Testis (tissue), 3 donors: ENCODE results near the gene PIP5K1B. TPM values are rescaled to one million over a fixed set of nuclear protein-coding genes. Genes with fewer than 3 reads are reported as not detected.

Experiments used
- DNase-seq: peaks from one replicate; pipeline ENCODE4 v3.0.0-alpha.2; 2019
- H3K27ac ChIP-seq, 2 donors: fragments of 200-600 bp; sonication (generic); one replicate each; pipeline ENCODE4 v1.5.1; 2019
- H3K27me3 ChIP-seq: fragments of 200-600 bp; sonication (generic); one replicate; pipeline ENCODE4 v1.5.1; 2019
- H3K36me3 ChIP-seq: fragments of 200-600 bp; sonication (generic); one replicate; pipeline ENCODE4 v1.5.1; 2017; ENCODE audit warnings: low read depth; ENCODE audit errors: missing control alignments
- H3K4me1 ChIP-seq: fragments of 200-600 bp; sonication (generic); one replicate; pipeline ENCODE4 v1.5.1; 2019
- H3K4me3 ChIP-seq, 2 donors: fragments of 200-600 bp; sonication (generic); one replicate each; pipeline ENCODE4 v1.5.1; 2017 to 2019
- H3K9me3 ChIP-seq: fragments of 200-600 bp; sonication (generic); one replicate; pipeline ENCODE4 v1.5.1; 2017
- CTCF ChIP-seq, 3 experiments: fragments of 450-650 bp in 2 of 3; fragments of 200-600 bp in 1 of 3; sonication (generic) in 1 of 3; IDR thresholded peaks; one replicate each; pipeline ENCODE4 v1.5.1; 2016 to 2019; ENCODE audit warnings: antibody characterized with exemption in 3 of 3, mild to moderate bottlenecking in 2 of 3, moderate library complexity in 1 of 3
- POLR2A ChIP-seq: fragments of 450-650 bp; IDR thresholded peaks from one replicate; pipeline ENCODE4 v1.6.1; 2017; ENCODE audit warnings: antibody characterized with exemption, mild to moderate bottlenecking, moderate library complexity
- WGBS, 2 donors: methylation state at CpG; one replicate each; pipeline ENCODE4 v1.1.5; 2018; 5-methylcytosine and 5-hydroxymethylcytosine counted together
- intact Hi-C: fragments of 100-400 bp; cut with DNase I; formaldehyde crosslinking; loops from one replicate; pipeline ENCODE4 v1.15.1; 2023; ENCODE audit warnings: low total_unique reads
- polyA plus RNA-seq: library from polyadenylated mRNA; stranded (reverse); fragments of 350-450 nt; fragmentation: Illumina TruSeq; extraction: RNeasy Lipid Tissue Mini Kit (QIAGEN cat#74804); gene quantifications from one replicate; pipeline ENCODE4 v1.2.3, GENCODE V29; 2014; ENCODE audit warnings: low read depth, low replicate concordance; ENCODE audit not compliant: insufficient read depth
- total RNA-seq, 2 donors: library from RNA; depleted of rRNA; stranded (reverse); fragments of >200 nt; gene quantifications; one replicate each; pipeline ENCODE4 v1.2.3, GENCODE V29; 2016

Gene PIP5K1B
- total and polyA plus RNA-seq, 3 donors from 2014 or later: 53.6 to 70.5 (median 66.9) TPM

GRCh38 chr9:68738358-68738757, 33.3 kb downstream of the PIP5K1B start:
- TF ChIP-seq POLR2A (no peak), CTCF (IDR thresholded peaks at IDR 0.05) (no peak)
- no peak for DNase-seq
- no peaks in the 10 kb centered on the region for H3K27me3 ChIP-seq
- H3K4me3 ChIP-seq: no peak overlapping the region
- no peak overlapping the region for H3K27ac ChIP-seq
- no peaks in the 10 kb centered on the region for H3K9me3 ChIP-seq
- H3K36me3 ChIP-seq: no peaks in the 10 kb centered on the region
- intact Hi-C loops: no loop called here
- peaks cover 6% of the 10 kb centered on the region for H3K4me1 ChIP-seq
- whole genome bisulfite sequencing, 2 donors: 89 to 90% methylated on average over 3 of the region's 3 CpGs

- H3K36me3 ChIP-seq: no peaks in the 10 kb centered on the region
- TF ChIP-seq POLR2A (no peak), CTCF (IDR thresholded peaks at IDR 0.05) (no peak)
- no peaks in the 10 kb centered on the region for H3K9me3 ChIP-seq
- H3K4me1 ChIP-seq: peaks cover 6% of the 10 kb centered on the region
- H3K27ac ChIP-seq: no peak overlapping the region
- WGBS, 2 donors: 56 to 63% methylated on average over 2 of the region's 2 CpGs
- DNase-seq: no peak
- H3K27me3 ChIP-seq: no peaks in the 10 kb centered on the region
- no peak overlapping the region for H3K4me3 ChIP-seq
- intact Hi-C loops: no loop called here
Observed at GRCh38 chr9:68739621-68740174, 34.7 kb downstream of the PIP5K1B start.

- H3K4me1 ChIP-seq: peaks cover 6% of the 10 kb centered on the region
- H3K4me3 ChIP-seq: no peak overlapping the region
- no peak overlapping the region for H3K27ac ChIP-seq
- no peak for DNase-seq
- H3K36me3 ChIP-seq: no peaks in the 10 kb centered on the region
- H3K27me3 ChIP-seq: no peaks in the 10 kb centered on the region
- intact Hi-C loops: no loop called here
- TF ChIP-seq POLR2A: no peak
- no peak for TF ChIP-seq CTCF (IDR thresholded peaks at IDR 0.05)
- 76 to 80% methylated on average over 4 of the region's 4 CpGs for WGBS, 2 donors
- no peaks in the 10 kb centered on the region for H3K9me3 ChIP-seq
Observed at GRCh38 chr9:68740561-68740960, 35.5 kb downstream of the PIP5K1B start.

- intact Hi-C loops: no loop called here
- Histone ChIP-seq H3K9me3 (no peaks in the 10 kb centered on the region), H3K27ac (no peak overlapping the region), H3K4me3 (no peak overlapping the region), H3K4me1 (peaks cover 6% of the 10 kb centered on the region), H3K27me3 (no peaks in the 10 kb centered on the region), H3K36me3 (no peaks in the 10 kb centered on the region)
- no peak for DNase-seq
- TF ChIP-seq POLR2A (no peak), CTCF (IDR thresholded peaks at IDR 0.05) (no peak)
- 45 to 60% methylated on average over 4 of the region's 4 CpGs for WGBS, 2 donors
Observed at GRCh38 chr9:68741234-68741633, 36.2 kb downstream of the PIP5K1B start.

- DNase-seq: no peak
- Histone ChIP-seq H3K9me3 (no peaks in the 10 kb centered on the region), H3K36me3 (no peaks in the 10 kb centered on the region), H3K4me3 (no peak overlapping the region), H3K27ac (no peak overlapping the region), H3K27me3 (no peaks in the 10 kb centered on the region), H3K4me1 (peaks cover 11% of the 10 kb centered on the region)
- intact Hi-C loops: no loop called here
- TF ChIP-seq CTCF (IDR thresholded peaks at IDR 0.05) (no peak), POLR2A (no peak)
- 58 to 68% methylated on average over 3 of the region's 3 CpGs for WGBS, 2 donors
Observed at GRCh38 chr9:68741704-68742332, 36.8 kb downstream of the PIP5K1B start.
